ENCODE measurements around the gene KCNAB3.

The KCNAB3 gene

GRCh38 chr17:7897090-7897489, 32.6 kb downstream of the KCNAB3 start:
- no peak for FAIRE-seq

- no peak for FAIRE-seq
Observed at GRCh38 chr17:7894866-7895265, 34.8 kb downstream of the KCNAB3 start.

- FAIRE-seq = no peak
Observed at GRCh38 chr17:7894226-7894625, 35.4 kb downstream of the KCNAB3 start.

GRCh38 chr17:7893187-7893880, 36.3 kb downstream of the KCNAB3 start:
- no peak for FAIRE-seq

DNA sequence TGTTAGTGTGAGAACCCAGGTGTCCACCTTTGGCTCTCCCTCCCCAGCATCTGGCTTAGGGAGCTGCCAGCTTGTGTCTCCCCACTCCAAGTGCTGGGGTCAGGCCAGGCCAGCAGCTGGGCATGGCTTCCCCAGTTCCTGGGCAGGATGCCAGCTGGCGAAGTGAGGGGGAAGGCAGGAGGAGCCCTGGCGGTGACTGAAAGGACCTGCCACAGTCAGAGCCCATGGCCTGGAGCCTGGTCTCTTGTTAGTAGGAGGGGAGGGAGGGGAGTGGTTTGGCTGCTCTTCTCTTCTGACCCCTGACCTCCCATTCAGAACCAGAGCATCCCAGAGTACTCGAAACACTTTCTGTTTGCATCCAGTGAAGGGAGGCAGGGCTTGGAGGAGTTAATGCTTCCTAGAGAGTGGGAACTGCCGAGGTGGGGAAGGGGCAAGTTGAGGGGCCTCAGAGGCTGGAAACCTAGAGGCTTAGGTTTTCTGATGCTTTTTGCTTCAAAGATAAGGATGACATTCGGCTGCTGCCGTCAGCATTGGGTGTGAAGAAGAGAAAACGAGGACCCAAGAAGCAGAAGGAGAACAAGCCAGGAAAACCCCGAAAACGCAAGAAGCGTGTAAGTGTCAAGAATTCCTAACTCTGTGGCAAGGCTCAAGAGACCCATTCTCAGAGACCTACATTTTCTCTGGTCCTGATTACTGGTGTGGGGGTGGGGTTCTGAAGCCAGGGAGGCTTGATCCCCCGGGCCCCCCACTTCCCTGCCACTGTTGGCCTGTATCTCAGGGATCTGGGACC, 40.3 kb downstream of the KCNAB3 start:
- FAIRE-seq = peak; percentile 87

- FAIRE-seq = no peak
Observed at GRCh38 chr17:7888184-7888920, 41.3 kb downstream of the KCNAB3 start, which contains the start of gene CHD3. Gene CHD3, plus strand, starts transcription at chr17:7888789. Its CDS starts 212 bp downstream, at chr17:7889001.

DNA sequence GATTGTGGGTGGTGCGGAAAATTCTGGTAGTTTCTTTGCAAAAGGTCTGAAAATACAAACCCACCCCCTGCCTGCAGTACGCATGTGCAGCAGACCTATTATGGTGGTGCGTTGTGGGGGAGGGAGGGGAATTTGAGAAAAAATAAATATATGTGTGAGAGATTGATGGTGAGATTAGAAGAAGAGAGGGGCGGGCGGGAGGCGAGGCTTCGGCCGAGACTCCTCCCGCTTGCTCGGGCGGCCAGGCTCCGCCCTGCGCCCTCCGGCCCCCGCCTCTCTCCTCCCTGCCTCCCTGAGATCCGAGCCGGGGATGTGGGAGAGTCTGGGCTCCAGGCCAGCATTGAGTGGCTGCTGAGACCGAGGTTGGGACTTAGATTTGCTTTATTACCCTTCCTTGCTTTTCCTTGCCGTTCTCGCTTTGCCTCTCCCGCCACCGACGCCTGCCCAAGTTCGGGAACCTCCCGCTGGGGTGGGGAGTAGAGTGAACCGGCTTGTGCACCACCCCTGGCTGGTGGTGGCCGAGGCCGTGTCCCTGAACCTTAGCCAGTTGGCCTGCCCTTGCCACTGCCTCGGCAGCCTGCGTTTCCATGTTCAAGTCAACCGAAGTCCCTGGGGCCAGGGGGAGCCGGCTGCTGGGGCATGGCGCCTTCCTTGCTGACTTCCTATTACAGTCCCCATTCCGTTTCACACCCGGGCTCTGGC, 42.0 kb downstream of the KCNAB3 start:
- FAIRE-seq = no peak

- peak; percentile 66 for FAIRE-seq
Observed at GRCh38 chr17:7887038-7887481, 42.6 kb downstream of the KCNAB3 start.

- no peak for FAIRE-seq
Observed at GRCh38 chr17:7886227-7887037, 43.2 kb downstream of the KCNAB3 start.

GRCh38 chr17:7885367-7886226, 44.1 kb downstream of the KCNAB3 start:
- no peak for FAIRE-seq

GRCh38 chr17:7884581-7885366, 44.9 kb downstream of the KCNAB3 start:
- no peak for FAIRE-seq

DNA sequence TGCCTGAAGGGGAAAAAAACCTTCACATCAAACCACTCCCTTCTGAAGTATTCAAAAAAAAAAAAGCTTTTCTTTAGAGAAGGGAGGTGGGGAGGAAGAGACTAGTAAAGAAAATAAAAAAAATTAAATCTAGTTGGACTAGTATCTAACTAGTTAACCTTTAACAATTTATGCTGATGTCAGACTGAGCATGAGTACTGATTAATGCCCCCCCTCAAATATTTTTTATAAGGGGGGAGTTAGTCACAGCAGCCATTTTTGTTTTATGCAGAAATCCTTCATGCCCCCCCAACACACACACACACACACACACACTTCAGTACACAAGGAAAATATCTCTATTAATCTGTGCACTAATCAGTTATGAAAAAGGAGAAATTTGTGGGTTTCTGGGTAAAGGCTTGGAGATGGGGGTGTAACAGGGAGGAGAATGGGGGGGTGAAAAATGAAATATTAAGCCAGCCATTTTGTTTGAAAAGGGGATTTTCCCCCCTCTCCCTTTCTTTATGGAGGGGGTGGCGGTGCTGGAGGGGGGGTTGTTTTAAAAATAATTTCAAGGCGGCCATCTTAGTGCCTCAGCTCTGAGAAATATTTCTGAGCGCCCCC, 45.8 kb downstream of the KCNAB3 start:
- FAIRE-seq = peak; percentile 36

DNA sequence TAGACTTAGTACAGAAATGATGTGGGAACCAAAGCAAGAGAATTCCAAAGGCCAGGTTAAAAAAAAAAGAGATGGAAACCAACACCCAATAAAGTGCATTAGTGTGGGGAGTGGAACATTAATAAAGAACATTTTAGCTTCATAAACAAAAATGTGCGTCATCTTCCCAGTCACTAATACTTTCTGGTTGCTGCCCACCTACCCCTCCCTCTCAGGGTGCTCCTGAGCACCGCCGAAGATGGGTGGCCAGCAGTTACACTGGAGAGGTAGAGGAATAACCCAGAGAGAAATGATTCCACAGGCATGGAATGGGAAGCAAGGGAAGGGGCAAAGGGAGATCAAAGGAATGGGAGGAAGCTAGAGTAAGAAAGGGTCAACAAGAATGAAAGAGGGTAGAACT, 47.0 kb downstream of the KCNAB3 start:
- FAIRE-seq = peak; percentile 64

DNA sequence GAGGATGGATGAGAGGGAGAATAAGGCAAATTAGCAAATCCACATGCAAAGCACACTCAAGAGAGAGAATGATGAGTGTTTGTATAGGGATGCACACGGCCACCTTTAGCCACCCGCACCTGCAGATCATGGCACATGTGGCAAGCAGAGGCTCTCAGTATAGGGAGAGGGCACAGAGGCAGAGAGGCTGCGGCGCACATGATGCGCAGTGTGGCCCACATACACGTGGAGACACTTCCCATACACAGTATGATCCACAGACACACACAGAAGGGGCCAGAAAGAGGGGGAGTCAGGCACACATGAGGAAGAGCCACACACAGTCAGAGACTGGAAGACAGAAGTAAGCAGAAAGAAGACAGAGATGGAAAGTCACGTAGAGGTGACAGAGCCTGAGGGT, 47.6 kb downstream of the KCNAB3 start:
- FAIRE-seq = no peak

DNA sequence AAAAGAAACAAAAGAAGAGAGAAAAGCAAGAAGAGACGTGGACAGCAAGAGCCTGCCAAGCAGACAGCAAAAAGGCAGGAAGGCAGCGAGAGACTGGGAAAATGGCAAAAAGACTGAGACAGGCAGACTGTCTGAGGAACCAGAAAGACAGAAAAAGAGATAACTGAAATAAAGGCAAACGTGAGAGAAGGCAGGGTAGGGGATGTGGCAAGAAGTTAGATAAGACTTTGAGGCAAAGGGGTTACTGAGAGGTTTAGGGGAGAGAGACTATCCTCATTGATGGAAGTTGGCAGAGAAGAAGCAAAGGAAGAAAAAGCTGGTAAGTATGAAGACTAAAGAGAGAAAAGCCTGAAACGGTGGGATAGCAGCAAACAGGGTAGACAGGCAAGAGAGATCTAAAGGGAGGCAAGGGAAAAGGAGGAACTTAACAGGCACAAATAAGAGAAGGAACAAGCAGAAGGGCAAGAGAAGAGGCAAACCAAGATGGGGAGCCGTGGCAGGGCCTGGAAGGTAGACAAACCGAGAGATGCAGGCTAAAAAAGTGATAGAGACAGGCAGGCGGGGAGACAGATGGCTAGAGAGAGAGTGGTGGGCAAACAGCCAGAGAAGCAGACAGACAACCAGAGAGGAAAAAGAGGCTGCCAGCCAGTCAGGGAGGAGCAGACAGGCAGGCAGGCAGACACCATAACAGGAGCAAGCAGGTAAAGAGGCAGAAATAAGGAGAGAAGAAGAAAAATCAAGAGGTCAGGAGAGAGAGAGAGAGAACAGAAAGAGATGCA, 48.2 kb downstream of the KCNAB3 start:
- no peak for FAIRE-seq

- FAIRE-seq = no peak
Observed at GRCh38 chr17:7880076-7880868, 49.4 kb downstream of the KCNAB3 start.

DNA sequence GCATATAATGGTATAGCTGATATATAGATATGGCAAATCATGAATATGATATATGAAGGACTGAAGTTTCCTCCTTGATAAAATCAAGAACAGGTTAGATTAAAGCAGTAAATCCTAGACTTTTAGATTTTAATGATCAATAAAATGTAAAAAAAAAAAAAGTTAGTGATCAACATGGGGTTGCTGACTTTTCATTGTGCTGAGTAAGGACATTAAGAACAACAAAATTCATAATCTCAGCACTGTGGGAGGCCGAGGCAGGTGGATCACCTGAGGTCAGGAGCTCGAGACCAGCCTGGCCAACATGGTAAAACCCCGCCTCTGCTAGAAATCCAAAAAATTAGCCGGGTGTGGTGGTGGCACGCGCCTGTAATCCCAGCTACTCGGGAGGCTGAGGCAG, 51.4 kb downstream of the KCNAB3 start:
- peak; percentile 45 for FAIRE-seq

DNA sequence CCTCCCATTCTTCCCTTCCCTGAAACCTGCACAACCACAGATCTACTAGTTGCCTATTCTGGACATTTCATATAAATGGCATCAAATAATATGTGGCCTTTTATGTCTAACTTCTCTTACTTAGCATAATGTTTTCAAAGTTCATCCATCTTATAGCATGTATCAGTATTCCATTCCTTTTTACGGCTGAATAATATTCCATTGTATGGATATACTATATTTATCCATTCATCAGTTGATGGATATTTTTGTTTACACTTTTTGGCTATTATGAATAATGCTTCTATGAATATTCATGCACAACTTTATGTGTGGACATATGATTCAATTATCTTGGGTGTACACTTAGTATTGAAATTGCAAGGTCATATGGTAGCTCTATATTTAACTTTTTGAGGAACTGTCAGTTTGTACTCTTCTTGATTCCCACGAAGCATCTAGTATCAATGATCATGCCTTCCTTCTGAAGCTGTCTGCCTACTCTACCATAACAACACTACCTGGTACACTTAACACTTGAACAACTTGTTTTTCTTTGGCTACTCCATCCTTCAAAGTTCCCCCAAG, 53.8 kb downstream of the KCNAB3 start:
- no peak for FAIRE-seq
